Keratinocyte (primary cell): ENCODE measurements around the gene NAT10. TPM values are rescaled to one million over a fixed set of nuclear protein-coding genes. Genes with fewer than 3 reads are reported as not detected.
"Not testable (repeated sequence)": the region's sequence is repeated elsewhere in the genome, so short reads cannot be mapped to it uniquely, and the experiment has no call there.

ENCODE experiments used
- DNase-seq: peaks from one replicate; pipeline ENCODE4 v3.0.0-alpha.2; 2011; ENCODE audit warnings: low read depth, missing footprints, low spot score
- FAIRE-seq: peaks from 2 replicates; lab custom pipeline; 2011; peaks lifted over from hg19 to GRCh38; lab: Jason Lieb, UNC
- H2AFZ ChIP-seq: 2 replicates; pipeline ENCODE4 v1.6.0; 2012; ENCODE audit warnings: low read length, control low read depth, inconsistent platforms; ENCODE audit not compliant: control insufficient read depth
- H3K27ac ChIP-seq: 2 replicates; pipeline ENCODE4 v1.5.1; 2011; ENCODE audit warnings: low read length; ENCODE audit not compliant: control insufficient read depth, insufficient read depth
- H3K27me3 ChIP-seq: 3 replicates; pipeline ENCODE4 v1.6.0; 2011; ENCODE audit warnings: low read length; ENCODE audit not compliant: control insufficient read depth, insufficient read depth; ENCODE audit errors: extremely low read depth
- H3K36me3 ChIP-seq, 2 experiments: 2 replicates in 1 of 2; 3 replicates in 1 of 2; pipeline ENCODE4 v1.5.1; 2011; ENCODE audit warnings: low read length in 2 of 2, mild to moderate bottlenecking in 1 of 2; ENCODE audit not compliant: control insufficient read depth in 2 of 2, insufficient read depth in 2 of 2; ENCODE audit errors: extremely low read depth in 1 of 2
- H3K4me1 ChIP-seq: 3 replicates; pipeline ENCODE4 v1.5.1; 2011; ENCODE audit warnings: low read length; ENCODE audit not compliant: control insufficient read depth, insufficient read depth; ENCODE audit errors: extremely low read depth
- H3K4me2 ChIP-seq: 3 replicates; pipeline ENCODE4 v1.6.0; 2011; ENCODE audit warnings: low read depth, low read length; ENCODE audit not compliant: control insufficient read depth, insufficient read depth; ENCODE audit errors: extremely low read depth
- H3K4me3 ChIP-seq, 3 experiments: fragments of 200-600 bp in 1 of 3; sonication (generic) in 1 of 3; 2 replicates in 2 of 3; 3 replicates in 1 of 3; pipeline ENCODE4 v1.5.1; 2011 to 2016; ENCODE audit warnings: low read length in 3 of 3, mild to moderate bottlenecking in 3 of 3, control low read depth in 2 of 3, inconsistent platforms in 1 of 3, low read depth in 1 of 3, mixed read lengths in 1 of 3, mixed run types in 1 of 3, moderate library complexity in 1 of 3; ENCODE audit not compliant: control insufficient read depth in 2 of 3, insufficient read depth in 2 of 3; ENCODE audit errors: extremely low read depth in 1 of 3
- H3K79me2 ChIP-seq: 2 replicates; pipeline ENCODE4 v1.6.0; 2012; ENCODE audit warnings: low read length; ENCODE audit not compliant: control insufficient read depth, insufficient read depth
- H3K9ac ChIP-seq: 3 replicates; pipeline ENCODE4 v1.6.0; 2011; ENCODE audit warnings: low read length; ENCODE audit not compliant: control insufficient read depth, insufficient read depth; ENCODE audit errors: extremely low read depth
- H3K9me1 ChIP-seq: 3 replicates; pipeline ENCODE4 v1.6.0; 2011; ENCODE audit warnings: low read length; ENCODE audit not compliant: control insufficient read depth, insufficient read depth; ENCODE audit errors: extremely low read depth
- H3K9me3 ChIP-seq: 2 replicates; pipeline ENCODE4 v1.5.1; 2012; ENCODE audit warnings: low read depth, low read length; ENCODE audit not compliant: control insufficient read depth
- H4K20me1 ChIP-seq: 3 replicates; pipeline ENCODE4 v1.6.0; 2011; ENCODE audit warnings: low read length; ENCODE audit not compliant: control insufficient read depth, insufficient read depth; ENCODE audit errors: extremely low read depth
- EZH2 ChIP-seq: IDR thresholded peaks from one replicate; pipeline ENCODE4 v1.6.1; 2012; ENCODE audit warnings: inconsistent platforms, mild to moderate bottlenecking, low read length, moderate library complexity
- dilution Hi-C: fragments of 300-500 bp; cut with MboI; formaldehyde crosslinking; loops from one replicate; pipeline ENCODE4 v1.7.0; 2020; ENCODE audit warnings: low sequenced_read_pairs; ENCODE audit not compliant: extremely low pct_ligation_motif_present
- polyA plus RNA-seq, 5 experiments: library from polyadenylated mRNA; depleted of rRNA in 3 of 5; stranded (reverse) in 3 of 5; stranded (forward) in 1 of 5; unstranded in 1 of 5; fragments of >200 nt; gene quantifications; 1 replicate in 1 of 5; 2 replicates in 3 of 5; 3 replicates in 1 of 5; pipeline versions ENCODE4 v1.2.1 to v1.2.3, GENCODE V29; 2011 to 2012; ENCODE audit warnings: missing spikeins in 2 of 5, low read depth in 1 of 5, low replicate concordance in 1 of 5
- TF ChIP-seq, protein P1 (sequence below), 3 experiments: IDR thresholded peaks in 1 of 3; conservative IDR thresholded peaks in 1 of 3; optimal IDR thresholded peaks in 1 of 3; 2 replicates in 2 of 3; 3 replicates in 1 of 3; pipeline versions ENCODE3 to v1.5.1; 2011; ENCODE audit warnings: low read length in 3 of 3, mild to moderate bottlenecking in 3 of 3, moderate library complexity in 2 of 3, control low read depth in 1 of 3, inconsistent platforms in 1 of 3; ENCODE audit not compliant: insufficient read depth in 2 of 3; ENCODE audit errors: extremely low read depth in 1 of 3

The NAT10 gene
- polyA plus RNA-seq, 1 donor (not counting 4 experiments of a cell fraction or from before 2014, with no cell fraction given), result 44.0 TPM

DNA sequence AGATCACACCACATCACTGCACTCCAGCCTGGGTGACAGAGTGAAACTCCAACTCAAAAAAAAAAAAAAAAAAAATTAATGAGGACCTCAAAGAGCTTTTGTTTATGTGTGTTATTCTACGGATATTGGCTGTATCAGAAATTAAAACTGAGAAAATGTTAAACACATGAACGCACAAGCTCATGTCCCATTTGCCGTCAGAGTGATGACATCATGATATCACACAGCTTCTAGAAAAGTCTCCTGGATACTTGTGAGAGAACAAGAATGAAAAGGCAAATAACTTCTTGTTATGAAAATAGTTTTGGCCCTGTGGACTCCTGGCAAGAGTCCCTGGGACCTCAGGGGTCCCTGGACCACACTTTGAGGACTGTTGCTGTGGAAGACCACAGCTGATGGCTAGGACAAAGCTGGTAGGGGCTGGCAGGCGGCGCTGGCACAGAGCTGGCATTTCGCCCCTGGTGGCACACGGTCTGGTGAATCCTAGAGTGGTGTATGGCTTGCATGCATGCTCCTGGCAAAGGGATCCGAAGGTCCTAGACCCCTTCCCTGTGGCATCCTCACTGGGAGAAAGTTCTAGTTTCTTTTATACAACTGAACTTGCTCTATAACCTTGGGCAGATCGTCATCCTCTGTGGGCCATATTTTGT, 73.7 kb downstream of the NAT10 start:
- Histone ChIP-seq H4K20me1 (no peaks in the 10 kb centered on the region), H3K4me3 (no peak overlapping the region), H3K9me1 (no peaks in the 10 kb centered on the region), H3K27ac (no peak overlapping the region), H3K4me2 (no peak overlapping the region), H3K4me1 (peaks cover 14% of the 10 kb centered on the region), H3K9me3 (no peaks in the 10 kb centered on the region), H3K27me3 (no peaks in the 10 kb centered on the region), H3K9ac (no peak overlapping the region), H3K79me2 (no peaks in the 10 kb centered on the region), H3K36me3 (no peaks in the 10 kb centered on the region), H2AFZ (no peak overlapping the region)
- FAIRE-seq, result no peak
- no peak for TF ChIP-seq EZH2
- TF ChIP-seq, protein P1, sequence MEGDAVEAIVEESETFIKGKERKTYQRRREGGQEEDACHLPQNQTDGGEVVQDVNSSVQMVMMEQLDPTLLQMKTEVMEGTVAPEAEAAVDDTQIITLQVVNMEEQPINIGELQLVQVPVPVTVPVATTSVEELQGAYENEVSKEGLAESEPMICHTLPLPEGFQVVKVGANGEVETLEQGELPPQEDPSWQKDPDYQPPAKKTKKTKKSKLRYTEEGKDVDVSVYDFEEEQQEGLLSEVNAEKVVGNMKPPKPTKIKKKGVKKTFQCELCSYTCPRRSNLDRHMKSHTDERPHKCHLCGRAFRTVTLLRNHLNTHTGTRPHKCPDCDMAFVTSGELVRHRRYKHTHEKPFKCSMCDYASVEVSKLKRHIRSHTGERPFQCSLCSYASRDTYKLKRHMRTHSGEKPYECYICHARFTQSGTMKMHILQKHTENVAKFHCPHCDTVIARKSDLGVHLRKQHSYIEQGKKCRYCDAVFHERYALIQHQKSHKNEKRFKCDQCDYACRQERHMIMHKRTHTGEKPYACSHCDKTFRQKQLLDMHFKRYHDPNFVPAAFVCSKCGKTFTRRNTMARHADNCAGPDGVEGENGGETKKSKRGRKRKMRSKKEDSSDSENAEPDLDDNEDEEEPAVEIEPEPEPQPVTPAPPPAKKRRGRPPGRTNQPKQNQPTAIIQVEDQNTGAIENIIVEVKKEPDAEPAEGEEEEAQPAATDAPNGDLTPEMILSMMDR (optimal IDR thresholded peaks at IDR 0.05 in 1 of 3, IDR thresholded peaks at IDR 0.05 in 1 of 3, conservative IDR thresholded peaks at IDR 0.05 in 1 of 3; ENCODE audit: extremely low read depth in 1 of 3, insufficient read depth in 2 of 3, low read length in 3 of 3), result no peak
- dilution Hi-C loops, result no loop called here
- no peak for DNase-seq

DNA sequence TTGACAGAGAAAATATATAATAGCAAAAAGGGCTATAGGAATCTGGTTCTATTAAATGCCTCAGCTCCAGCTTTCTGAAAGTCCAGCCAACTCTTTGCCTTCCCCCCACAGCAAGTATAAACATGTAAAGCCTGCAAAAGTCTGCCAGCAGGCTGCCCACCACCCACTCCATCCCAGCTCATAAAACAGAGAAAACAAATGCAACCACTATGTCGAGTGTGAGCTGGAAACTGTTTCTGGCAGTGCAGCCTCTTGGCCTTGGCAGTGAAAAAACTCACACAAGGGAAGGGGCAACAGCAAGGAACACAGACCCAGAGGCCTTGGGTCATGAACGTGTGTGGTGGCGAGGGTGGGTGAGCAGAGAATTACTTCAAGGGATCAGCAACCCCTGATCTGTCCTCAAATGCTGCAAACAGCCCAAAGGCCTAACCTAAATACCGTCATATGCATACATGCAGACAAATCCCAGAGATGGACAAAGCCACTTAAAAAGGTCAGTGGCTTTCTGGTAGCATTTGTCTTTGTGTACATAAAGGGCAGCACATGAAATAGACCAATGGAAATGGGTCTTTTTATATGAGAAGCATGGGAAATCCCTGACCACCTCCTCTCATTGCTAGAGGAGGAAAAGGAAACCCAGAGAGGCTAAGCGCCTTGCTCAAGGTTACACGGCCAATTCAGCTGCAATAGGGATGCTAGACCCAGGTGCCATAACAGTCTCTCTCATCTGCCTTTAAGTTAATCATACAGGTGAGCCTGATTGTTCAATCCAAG, 74.8 kb downstream of the NAT10 start:
- H3K9ac ChIP-seq, result no peak overlapping the region
- H3K4me3 ChIP-seq, result no peak overlapping the region
- H3K4me1 ChIP-seq, result peaks cover 14% of the 10 kb centered on the region
- H3K27me3 ChIP-seq, result no peaks in the 10 kb centered on the region
- H2AFZ ChIP-seq, result no peak overlapping the region
- no peak overlapping the region for H3K4me2 ChIP-seq
- no peaks in the 10 kb centered on the region for H3K9me3 ChIP-seq
- no peak for FAIRE-seq
- no peak for DNase-seq
- no peaks in the 10 kb centered on the region for H3K9me1 ChIP-seq
- H4K20me1 ChIP-seq, result no peaks in the 10 kb centered on the region
- dilution Hi-C loops, result no loop called here
- no peaks in the 10 kb centered on the region for H3K79me2 ChIP-seq
- no peak overlapping the region for H3K27ac ChIP-seq
- no peak for TF ChIP-seq EZH2
- TF ChIP-seq, protein P1 (optimal IDR thresholded peaks at IDR 0.05 in 1 of 3, IDR thresholded peaks at IDR 0.05 in 1 of 3, conservative IDR thresholded peaks at IDR 0.05 in 1 of 3; ENCODE audit: extremely low read depth in 1 of 3, insufficient read depth in 2 of 3, low read length in 3 of 3), result no peak
- no peaks in the 10 kb centered on the region for H3K36me3 ChIP-seq

DNA sequence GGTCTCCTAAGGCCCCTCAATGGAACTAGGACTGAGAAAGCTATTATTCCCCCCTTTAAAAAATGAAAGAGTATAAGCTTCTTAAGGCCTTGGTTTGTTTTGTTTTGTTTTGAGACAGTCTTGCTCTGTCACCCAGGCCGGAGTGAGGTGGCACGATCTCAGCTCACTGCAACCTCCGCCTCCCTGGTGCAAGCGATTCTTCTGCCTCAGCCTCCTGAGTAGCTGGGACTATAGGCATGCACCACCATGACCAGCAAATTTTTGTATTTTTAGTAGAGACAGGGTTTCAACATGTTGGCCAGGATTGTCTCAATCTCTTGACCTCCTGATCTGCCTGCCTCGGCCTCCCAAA, 75.4 kb downstream of the NAT10 start:
- H4K20me1 ChIP-seq, H3K4me3 ChIP-seq, DNase-seq, H3K36me3 ChIP-seq, H3K27ac ChIP-seq, FAIRE-seq, H3K4me2 ChIP-seq, H3K9me3 ChIP-seq, H3K27me3 ChIP-seq, H2AFZ ChIP-seq, H3K79me2 ChIP-seq, dilution Hi-C loops, H3K9me1 ChIP-seq, H3K9ac ChIP-seq: not testable (repeated sequence)
- H3K4me1 ChIP-seq, result peaks cover 16% of the 10 kb centered on the region
